ENCODE results near the gene ZNF598.

DNA sequence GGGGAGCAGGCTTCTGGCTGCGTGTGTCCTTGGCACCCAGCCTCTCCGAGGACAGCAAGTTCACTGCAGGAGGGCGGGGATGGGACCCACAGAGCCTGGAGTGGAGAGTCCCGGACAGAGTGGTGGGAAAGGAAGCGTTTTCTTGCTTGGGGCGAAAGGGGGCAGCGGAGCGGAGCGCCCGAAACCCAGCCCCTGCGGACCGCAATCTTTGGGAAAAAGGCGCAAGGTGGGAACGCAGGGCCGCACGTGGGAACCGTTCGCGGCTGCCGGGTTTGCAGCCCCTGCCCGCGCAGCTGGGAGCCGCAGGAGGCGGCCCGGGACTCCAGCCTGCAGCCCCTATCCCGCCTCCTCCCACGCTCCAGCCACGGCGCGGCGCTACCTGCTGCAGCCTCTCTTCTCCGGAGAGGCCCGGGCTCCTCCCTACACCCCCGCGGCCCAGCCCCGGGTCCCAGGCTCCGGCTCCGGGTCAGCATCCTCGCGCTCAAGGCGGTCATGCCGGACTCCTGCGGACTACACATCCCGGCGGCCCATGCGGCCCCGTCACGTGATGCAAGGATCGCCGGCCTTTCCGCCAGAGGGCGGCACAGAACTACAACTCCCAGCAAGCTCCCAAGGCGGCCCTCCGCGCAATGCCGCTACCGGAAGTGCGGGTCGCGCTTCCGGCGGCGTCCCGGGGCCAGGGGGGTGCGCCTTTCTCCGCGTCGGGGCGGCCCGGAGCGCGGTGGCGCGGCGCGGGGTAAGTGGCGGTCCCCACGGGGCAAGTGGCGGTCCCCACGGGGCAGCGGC, 37.9 kb upstream of the ZNF598 start, which contains the start of the genes NTHL1 and TSC2:
- TF ChIP-seq, protein P1, sequence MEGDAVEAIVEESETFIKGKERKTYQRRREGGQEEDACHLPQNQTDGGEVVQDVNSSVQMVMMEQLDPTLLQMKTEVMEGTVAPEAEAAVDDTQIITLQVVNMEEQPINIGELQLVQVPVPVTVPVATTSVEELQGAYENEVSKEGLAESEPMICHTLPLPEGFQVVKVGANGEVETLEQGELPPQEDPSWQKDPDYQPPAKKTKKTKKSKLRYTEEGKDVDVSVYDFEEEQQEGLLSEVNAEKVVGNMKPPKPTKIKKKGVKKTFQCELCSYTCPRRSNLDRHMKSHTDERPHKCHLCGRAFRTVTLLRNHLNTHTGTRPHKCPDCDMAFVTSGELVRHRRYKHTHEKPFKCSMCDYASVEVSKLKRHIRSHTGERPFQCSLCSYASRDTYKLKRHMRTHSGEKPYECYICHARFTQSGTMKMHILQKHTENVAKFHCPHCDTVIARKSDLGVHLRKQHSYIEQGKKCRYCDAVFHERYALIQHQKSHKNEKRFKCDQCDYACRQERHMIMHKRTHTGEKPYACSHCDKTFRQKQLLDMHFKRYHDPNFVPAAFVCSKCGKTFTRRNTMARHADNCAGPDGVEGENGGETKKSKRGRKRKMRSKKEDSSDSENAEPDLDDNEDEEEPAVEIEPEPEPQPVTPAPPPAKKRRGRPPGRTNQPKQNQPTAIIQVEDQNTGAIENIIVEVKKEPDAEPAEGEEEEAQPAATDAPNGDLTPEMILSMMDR (IDR thresholded peaks at IDR 0.05; ENCODE audit: low read depth, low read length, missing input control) = peak; percentile 23
- no peak for TF ChIP-seq MAX (IDR thresholded peaks at IDR 0.05)
- TF ChIP-seq JUND (IDR thresholded peaks at IDR 0.05) = no peak
